ENCODE data around the gene PLA2G2D. TPM values are rescaled to one million over a fixed set of nuclear protein-coding genes. Genes with fewer than 3 reads are reported as not detected.

The PLA2G2D gene
- total and polyA plus RNA-seq, 2 of the 8 experiments (the other 6 are each of a cell fraction or from before 2014, with no cell fraction given) = not detected

DNA sequence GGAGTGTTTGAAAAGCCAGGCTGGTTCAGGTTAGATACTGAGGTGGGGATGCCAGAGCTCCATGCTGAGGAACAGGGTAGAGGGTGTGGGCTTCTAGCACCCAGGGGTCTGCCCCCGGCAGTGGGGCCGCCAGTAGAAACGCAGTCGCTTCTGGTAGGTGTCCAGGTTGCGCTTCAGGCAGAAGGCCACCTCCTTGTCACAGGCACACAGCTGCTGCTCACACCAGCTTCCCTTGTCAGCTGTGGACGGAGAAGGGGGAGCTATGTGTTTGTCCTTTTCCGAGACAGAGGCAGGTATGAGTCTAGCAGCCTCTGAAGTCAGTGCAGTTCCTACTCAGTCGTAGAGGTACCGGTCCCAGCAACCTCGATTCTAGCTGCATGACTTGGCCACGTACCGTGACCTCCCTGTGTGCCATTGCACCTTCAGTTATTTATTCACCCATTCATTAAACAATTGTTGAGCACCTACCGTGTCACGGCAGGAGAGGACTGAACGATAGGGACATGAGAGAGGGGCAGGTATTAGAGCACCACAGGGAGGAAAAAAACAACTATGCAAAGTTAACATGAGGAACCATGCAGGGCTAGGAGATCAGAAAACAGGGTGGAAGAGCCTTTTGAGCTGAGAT lies 5.2 kb downstream of the PLA2G2D start (continued):
- TF ChIP-seq ATF2 (IDR thresholded peaks at IDR 0.05; ENCODE audit: low read length) = no peak
- TF ChIP-seq RNF2 (IDR thresholded peaks at IDR 0.05; ENCODE audit: borderline replicate concordance, low read depth, low read length, missing control alignments, poor library complexity, severe bottlenecking) = no peak
- TF ChIP-seq PHF8 (conservative IDR thresholded peaks at IDR 0.05; ENCODE audit: low read depth, low read length) = no peak
- no peak for TF ChIP-seq HDAC6 (IDR thresholded peaks at IDR 0.05; ENCODE audit: low read depth, low read length)
